Activated CD8-positive, alpha-beta memory T cell treated with anti-CD3 and anti-CD28 coated beads for 36 hours (primary cell): Measurements from ENCODE around the gene NCAPD2. TPM values are rescaled to one million over a fixed set of nuclear protein-coding genes. Genes with fewer than 3 reads are reported as not detected.

Experiments used
- CTCF ChIA-PET: fragments of 350-600 bp; sonication (Branson Sonifier 250); formaldehyde crosslinking; loops from one replicate; lab custom pipeline; 2021; ENCODE audit warnings: antibody characterized with exemption; lab: Charles Lee
- POLR2A ChIA-PET: fragments of 350-600 bp; sonication (Branson Sonifier 250); formaldehyde crosslinking; loops from one replicate; lab custom pipeline; 2021; ENCODE audit warnings: antibody characterized with exemption; lab: Charles Lee
- total RNA-seq, 2 experiments: library from RNA; stranded (reverse); gene quantifications; one replicate each; pipeline ENCODE4 v1.2.3, GENCODE V29; 2021

Gene NCAPD2
- total RNA-seq, 2 experiments from 2014 or later, result 120 to 121 TPM

DNA sequence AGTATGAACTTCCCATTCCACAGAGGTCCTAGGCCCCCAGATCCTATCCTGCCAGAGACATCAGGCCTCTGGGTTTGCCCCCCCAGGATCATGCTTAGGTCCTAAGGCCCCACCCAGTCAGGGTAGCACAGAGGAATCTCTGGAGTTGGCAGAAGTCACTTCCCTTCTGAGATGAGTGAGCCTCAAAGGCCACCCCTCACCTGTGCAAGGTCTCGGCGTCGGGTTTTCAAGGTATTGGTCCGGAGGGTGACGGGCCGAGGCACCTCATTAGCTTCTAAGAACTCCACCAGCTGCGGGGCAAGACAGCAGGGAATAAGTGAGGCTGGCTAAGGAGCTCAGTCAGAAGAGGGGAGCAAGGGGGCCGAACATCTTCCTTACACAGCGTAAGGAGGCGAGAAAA, 69.0 kb downstream of the NCAPD2 start:
- ChIA-PET CTCF (interaction anchor here (1.2 to 2.7 kb wide), 5 partner anchors 10 to 138 kb away, joined by 3 to 13 read pairs (median 5); no protein-coding TSS in a partner anchor), POLR2A (interaction anchor here (0.5 kb wide), 1 partner anchor 44 kb away, joined by 4 read pairs; no protein-coding TSS in a partner anchor)

DNA sequence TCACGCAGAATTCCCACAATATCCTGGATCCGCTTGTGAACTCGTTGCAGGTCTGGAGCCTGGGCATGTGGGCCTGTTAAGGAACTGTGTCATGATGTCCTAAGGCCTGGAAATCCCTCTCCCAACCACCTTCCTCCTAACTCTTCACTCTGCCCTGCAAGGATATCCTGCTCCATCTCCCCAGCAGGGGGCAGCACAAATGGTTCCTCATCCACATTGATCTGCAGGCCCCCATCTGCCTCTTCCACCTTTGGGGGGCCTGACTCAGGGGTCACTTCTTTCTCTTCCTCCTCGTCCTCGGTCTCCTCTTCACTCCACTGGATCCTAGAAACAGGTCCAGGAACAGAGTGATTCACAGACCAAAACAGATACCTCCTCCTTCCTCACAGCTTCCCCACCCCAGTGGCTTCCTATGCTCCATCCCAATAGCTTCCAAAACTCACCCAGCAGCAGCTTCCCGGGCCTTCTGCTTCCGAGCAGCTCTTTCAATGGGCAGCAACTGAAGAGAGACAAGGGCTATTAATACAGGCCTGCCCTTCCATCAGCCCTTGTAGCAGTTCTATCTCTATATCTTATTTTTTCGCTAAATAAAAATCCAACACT, 69.6 kb downstream of the NCAPD2 start:
- ChIA-PET CTCF (interaction anchor here (0.8 to 2.7 kb wide), 11 partner anchors 8 to 349 kb away, joined by 3 to 13 read pairs (median 3); partner anchors contain the start of genes IFFO1 and ZNF384), POLR2A (no interaction called here)

- POLR2A ChIA-PET, result no interaction called here
- CTCF ChIA-PET, result interaction anchor here (1.0 to 1.4 kb wide), 3 partner anchors 18 to 186 kb away, joined by 3 to 4 read pairs (median 3); partner anchors contain the start of gene MLF2
Measured at GRCh38 chr12:6567112-6567670, 73.3 kb downstream of the NCAPD2 start.

DNA sequence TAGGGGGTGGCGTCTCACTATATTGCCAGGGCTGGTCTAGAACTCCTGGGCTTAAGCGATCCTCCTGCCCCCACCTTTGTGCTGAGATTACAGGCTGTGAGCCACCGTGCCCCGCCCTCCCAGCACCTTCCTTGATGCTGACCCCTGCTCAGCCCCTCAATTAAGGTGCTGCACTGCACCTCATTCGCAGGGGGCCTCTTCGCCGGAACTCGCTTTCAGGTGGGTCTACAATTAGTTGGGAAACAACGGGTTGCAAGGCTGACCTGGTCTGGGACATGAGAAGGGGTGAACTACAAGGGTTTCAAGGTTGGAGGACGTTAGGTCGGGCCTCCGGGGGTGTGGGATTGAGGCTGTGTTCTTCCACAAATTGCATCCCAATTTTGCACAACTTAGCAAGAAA, 75.4 kb downstream of the NCAPD2 start:
- ChIA-PET POLR2A (no interaction called here), CTCF (no interaction called here)

DNA sequence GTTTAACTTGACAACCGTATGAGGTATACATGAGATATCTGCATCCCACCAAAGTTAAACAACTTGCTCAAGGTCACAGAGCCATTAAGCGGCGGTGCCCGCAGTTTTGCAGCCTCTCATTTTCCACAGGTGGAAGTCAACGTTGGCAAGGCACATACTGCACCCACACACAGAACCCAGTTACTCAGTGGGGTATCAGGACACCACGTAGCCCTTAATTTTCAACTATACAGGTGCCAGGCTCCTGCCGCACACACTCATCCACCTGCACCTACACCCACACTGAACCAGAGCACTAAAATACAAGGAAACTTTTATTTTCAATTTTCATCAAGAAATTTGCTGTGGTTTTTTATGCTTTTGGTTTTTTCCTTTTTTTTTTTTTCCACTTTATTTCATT, 75.9 kb downstream of the NCAPD2 start:
- ChIA-PET CTCF (interaction anchor here (0.6 to 1.8 kb wide), 4 partner anchors 12 to 116 kb away, joined by 3 to 9 read pairs (median 6); no protein-coding TSS in a partner anchor), POLR2A (no interaction called here)

DNA sequence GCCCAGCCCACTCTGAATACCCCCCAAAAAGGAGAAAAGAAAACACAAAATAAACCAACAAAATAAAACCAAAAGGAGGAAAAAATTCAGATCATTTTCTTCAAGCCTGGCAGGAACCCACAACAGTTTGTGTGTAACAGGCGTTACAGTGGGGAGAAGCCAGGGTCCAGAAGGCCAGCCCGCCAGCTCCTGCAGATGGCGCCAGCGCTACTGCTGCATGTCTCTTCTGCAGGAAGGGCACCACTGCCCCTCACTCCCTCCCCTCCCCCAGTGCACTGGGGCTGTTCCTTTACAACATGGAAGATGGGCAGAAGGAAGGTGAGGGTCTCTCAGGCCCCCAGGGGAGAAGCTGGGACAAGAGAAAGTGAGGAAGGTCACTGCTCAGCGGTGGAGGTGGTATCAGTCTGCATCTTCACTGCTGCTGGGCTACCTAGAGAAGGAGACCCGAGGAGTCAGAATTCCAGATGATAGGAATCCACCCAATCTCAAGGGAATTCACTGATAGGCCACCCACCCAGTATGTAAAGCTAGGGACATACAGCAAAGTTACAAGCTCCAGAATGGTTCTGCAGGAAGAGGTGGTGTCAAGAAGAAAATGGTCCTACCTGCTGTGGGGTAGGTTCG, 76.5 kb downstream of the NCAPD2 start:
- POLR2A ChIA-PET, result interaction anchor here (0.6 to 1.0 kb wide), 2 partner anchors 12 to 77 kb away, joined by 3 to 5 read pairs; partner anchors contain the start of gene MRPL51
- CTCF ChIA-PET, result interaction anchor here (0.6 to 1.8 kb wide), 4 partner anchors 12 to 115 kb away, joined by 3 to 9 read pairs (median 6); no protein-coding TSS in a partner anchor

- CTCF ChIA-PET, result interaction anchor here (0.7 to 1.1 kb wide), 2 partner anchors 112 to 278 kb away, joined by 3 read pairs; no protein-coding TSS in a partner anchor
- POLR2A ChIA-PET, result interaction anchor here (1.0 kb wide), 1 partner anchor 10 kb away, joined by 3 read pairs; no protein-coding TSS in a partner anchor
Measured at GRCh38 chr12:6573001-6573400, 79.1 kb downstream of the NCAPD2 start.

DNA sequence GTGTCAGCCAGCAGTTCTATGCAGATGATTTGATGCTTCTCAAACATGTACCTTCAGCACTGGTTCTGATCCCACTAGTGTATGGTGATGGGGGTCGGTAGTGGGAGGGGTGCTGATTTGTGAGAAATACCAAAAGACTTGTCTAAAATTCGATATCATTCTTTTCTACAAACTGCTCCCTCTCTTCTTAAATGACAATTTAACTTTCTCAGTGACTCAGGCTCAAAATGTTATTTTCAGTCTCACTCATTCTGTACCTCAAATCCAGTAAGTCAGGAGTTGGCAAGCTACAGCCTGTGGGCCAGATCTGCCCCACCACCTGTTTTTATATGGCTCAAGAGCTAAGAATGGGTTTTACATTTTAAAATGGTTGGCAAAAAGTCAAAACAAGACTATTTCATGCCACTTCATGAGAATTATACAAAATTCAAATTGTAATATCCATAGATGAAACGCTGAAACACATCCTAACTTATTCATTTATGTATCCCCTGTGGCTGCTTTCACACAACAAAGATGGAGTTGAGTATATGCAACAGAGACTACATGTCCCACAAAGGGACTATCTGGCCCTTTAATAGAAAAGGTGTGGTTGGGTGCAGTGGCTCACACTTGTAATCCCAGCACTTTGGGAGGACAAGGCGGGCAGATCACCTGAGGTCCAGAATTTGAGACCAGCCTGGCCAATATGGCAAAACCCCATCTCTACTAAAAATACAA, 80.8 kb downstream of the NCAPD2 start:
- POLR2A ChIA-PET, result interaction anchor here (0.6 to 1.1 kb wide), 2 partner anchors 40 to 133 kb away, joined by 4 to 8 read pairs; partner anchors contain the start of gene GAPDH

GRCh38 chr12:6575648-6576047, 81.7 kb downstream of the NCAPD2 start:
- CTCF ChIA-PET, result interaction anchor here (0.9 kb wide), 1 partner anchor 88 kb away, joined by 3 read pairs; no protein-coding TSS in a partner anchor
- POLR2A ChIA-PET, result no interaction called here

More for the DNA sequence above, 80.8 kb downstream of the NCAPD2 start:
- CTCF ChIA-PET, result interaction anchor here (1.0 kb wide), 1 partner anchor 8 kb away, joined by 3 read pairs; no protein-coding TSS in a partner anchor

Other genes starting within 250 kb of the NCAPD2 start
- gene PLEKHG6, start 183.4 kb upstream of the NCAPD2 start, total RNA-seq, result not detected
- gene TNFRSF1A, start 152.0 kb upstream of the NCAPD2 start, total RNA-seq, result 10 to 100 TPM; 60.2 to 62.7 TPM
- 1 to 10 TPM; 1.4 to 1.5 TPM for gene SCNN1A, start 118.5 kb upstream of the NCAPD2 start, total RNA-seq
- 1 to 10 TPM in 1 of 2 experiments, under 1 TPM in 1; 0.82 to 1.2 TPM for gene LTBR, start 109.9 kb upstream of the NCAPD2 start, total RNA-seq
- 100 to 1,000 TPM; 133 to 134 TPM for gene CD27, start 49.1 kb upstream of the NCAPD2 start, total RNA-seq
- 10 to 100 TPM; 27.8 to 29.1 TPM for gene TAPBPL, start 42.1 kb upstream of the NCAPD2 start, total RNA-seq
- 10 to 100 TPM; 31.9 to 33.4 TPM for gene VAMP1, start 23.4 kb upstream of the NCAPD2 start, total RNA-seq
- gene MRPL51, start 840 bp upstream of the NCAPD2 start, total RNA-seq, result 100 to 1,000 TPM; 313 to 315 TPM
- gene GAPDH, start 40.4 kb downstream of the NCAPD2 start, total RNA-seq, result 1,000 to 10,000 TPM; 8,536 to 8,736 TPM
- 10 to 100 TPM; 11.2 to 12.8 TPM for gene IFFO1, start 61.9 kb downstream of the NCAPD2 start, total RNA-seq
- gene NOP2, start 74.2 kb downstream of the NCAPD2 start, total RNA-seq, result 100 to 1,000 TPM; 157 to 160 TPM
- 100 to 1,000 TPM; 276 to 283 TPM for gene CHD4, start 113.3 kb downstream of the NCAPD2 start, total RNA-seq
- 1 to 10 TPM; 8.3 to 9.0 TPM for gene LPAR5, start 141.9 kb downstream of the NCAPD2 start, total RNA-seq
- under 1 TPM; 0.88 to 0.95 TPM for gene ACRBP, start 153.3 kb downstream of the NCAPD2 start, total RNA-seq
- gene ING4, start 169.0 kb downstream of the NCAPD2 start, total RNA-seq, result 10 to 100 TPM; 10.8 to 13.3 TPM
- gene ZNF384, start 195.3 kb downstream of the NCAPD2 start, total RNA-seq, result 10 to 100 TPM; 59.3 to 59.8 TPM
- under 1 TPM; 0.55 to 0.80 TPM for gene PIANP, start 206.7 kb downstream of the NCAPD2 start, total RNA-seq
- 10 to 100 TPM; 43.5 to 46.1 TPM for gene COPS7A, start 229.9 kb downstream of the NCAPD2 start, total RNA-seq